WTC11 (cell line): Measurements from ENCODE around the gene NAA25. TPM values are rescaled to one million over a fixed set of nuclear protein-coding genes. Genes with fewer than 3 reads are reported as not detected.

Source experiments
- ATAC-seq: fragments of 200-7000 bp; cut with Tn5 transposase; 2 replicates; pipeline ENCODE4 v1.10.0; 2021; ENCODE audit warnings: mild to moderate bottlenecking, moderate library complexity
- CTCF ChIA-PET: fragments of 300-600 bp; sonication (Branson Sonifier 250); formaldehyde crosslinking; loops from one replicate; lab custom pipeline; 2021; ENCODE audit warnings: antibody characterized with exemption; lab: Charles Lee
- POLR2A ChIA-PET: fragments of 350-600 bp; sonication (Branson Sonifier 250); formaldehyde crosslinking; loops from one replicate; lab custom pipeline; 2021; ENCODE audit warnings: antibody characterized with exemption; lab: Charles Lee
- DNase-seq: peaks from one replicate; pipeline ENCODE4 v3.0.0; 2021; ENCODE audit warnings: low spot score
- H3K27ac Mint-ChIP-seq: 2 replicates; pipeline ENCODE4 v1.8.0; 2021; ENCODE audit warnings: mixed read lengths
- H3K27me3 Mint-ChIP-seq: 2 replicates; pipeline ENCODE4 v1.8.0; 2021; ENCODE audit warnings: low read depth, mild to moderate bottlenecking, moderate library complexity, mixed read lengths
- H3K36me3 Mint-ChIP-seq: 2 replicates; pipeline ENCODE4 v1.8.0; 2021; ENCODE audit warnings: mixed read lengths
- H3K4me1 Mint-ChIP-seq: 2 replicates; pipeline ENCODE4 v1.8.0; 2022; ENCODE audit warnings: mixed read lengths
- H3K4me3 Mint-ChIP-seq: 2 replicates; pipeline ENCODE4 v1.8.0; 2021; ENCODE audit warnings: mild to moderate bottlenecking, moderate library complexity, mixed read lengths
- H3K9me3 Mint-ChIP-seq: 2 replicates; pipeline ENCODE4 v1.8.0; 2021; ENCODE audit warnings: mixed read lengths
- AR ChIP-seq: fragments of 250-450 bp; sonication (Bioruptor Pico); IDR thresholded peaks from 2 replicates; pipeline ENCODE4 v1.9.0; 2021; ENCODE audit warnings: mild to moderate bottlenecking
- ATF3 ChIP-seq: sonication (generic); formaldehyde crosslinking; conservative IDR thresholded peaks from 2 replicates; pipeline ENCODE4 v1.8.1; 2022; ENCODE audit warnings: mild to moderate bottlenecking, missing genetic modification reagents
- CTCF ChIP-seq: fragments of 200-600 bp; IDR thresholded peaks from 2 replicates; pipeline ENCODE4 v1.8.0; 2022; ENCODE audit warnings: antibody characterized with exemption
- E2F1 ChIP-seq: sonication (generic); formaldehyde crosslinking; IDR thresholded peaks from 2 replicates; pipeline ENCODE4 v1.8.0; 2022; ENCODE audit warnings: mild to moderate bottlenecking, missing genetic modification reagents
- ESRRA ChIP-seq: sonication (generic); formaldehyde crosslinking; IDR thresholded peaks from 2 replicates; pipeline ENCODE4 v1.8.1; 2022; ENCODE audit warnings: mild to moderate bottlenecking, missing genetic modification reagents, borderline replicate concordance
- FOXJ3 ChIP-seq: sonication (generic); formaldehyde crosslinking; IDR thresholded peaks from 2 replicates; pipeline ENCODE4 v1.9.0; 2021; ENCODE audit warnings: missing genetic modification reagents, mild to moderate bottlenecking, borderline replicate concordance
- MLX ChIP-seq: sonication (generic); formaldehyde crosslinking; IDR thresholded peaks from 2 replicates; pipeline ENCODE4 v1.8.1; 2023; ENCODE audit warnings: mild to moderate bottlenecking, missing genetic modification reagents, moderate library complexity
- NFE2L1 ChIP-seq: sonication (generic); formaldehyde crosslinking; IDR thresholded peaks from 2 replicates; pipeline ENCODE4 v1.8.1; 2023; ENCODE audit warnings: missing genetic modification reagents
- NR1H2 ChIP-seq: sonication (generic); formaldehyde crosslinking; IDR thresholded peaks from 2 replicates; pipeline ENCODE4 v1.9.0; 2021; ENCODE audit warnings: mild to moderate bottlenecking, moderate library complexity, missing genetic modification reagents
- OVOL2 ChIP-seq: fragments of 250-450 bp; sonication (Bioruptor Pico); IDR thresholded peaks from 2 replicates; pipeline ENCODE4 v1.9.0; 2021; ENCODE audit warnings: mild to moderate bottlenecking, borderline replicate concordance
- PRRX2 ChIP-seq: fragments of 250-450 bp; sonication (Bioruptor Pico); IDR thresholded peaks from 2 replicates; pipeline ENCODE4 v1.8.0; 2021; ENCODE audit warnings: mild to moderate bottlenecking
- RORB ChIP-seq: fragments of 250-450 bp; sonication (Bioruptor Pico); IDR thresholded peaks from 2 replicates; pipeline ENCODE4 v1.9.0; 2021; ENCODE audit warnings: mild to moderate bottlenecking
- SMAD4 ChIP-seq: sonication (generic); formaldehyde crosslinking; IDR thresholded peaks from 2 replicates; pipeline ENCODE4 v1.8.0; 2022; ENCODE audit warnings: mild to moderate bottlenecking, missing genetic modification reagents
- SOX15 ChIP-seq: fragments of 250-450 bp; sonication (Bioruptor Pico); IDR thresholded peaks from 2 replicates; pipeline ENCODE4 v1.9.0; 2021; ENCODE audit warnings: mild to moderate bottlenecking
- TP53 ChIP-seq: sonication (generic); formaldehyde crosslinking; IDR thresholded peaks from 2 replicates; pipeline ENCODE4 v1.8.1; 2023; ENCODE audit warnings: mild to moderate bottlenecking, missing genetic modification reagents
- ZMAT4 ChIP-seq: fragments of 250-450 bp; sonication (Bioruptor Pico); IDR thresholded peaks from 2 replicates; pipeline ENCODE4 v1.9.0; 2021; ENCODE audit warnings: mild to moderate bottlenecking
- ZNF232 ChIP-seq: sonication (generic); formaldehyde crosslinking; IDR thresholded peaks from 2 replicates; pipeline ENCODE4 v1.8.0; 2022; ENCODE audit warnings: mild to moderate bottlenecking, missing genetic modification reagents
- ZNF317 ChIP-seq: sonication (generic); formaldehyde crosslinking; IDR thresholded peaks from 2 replicates; pipeline ENCODE4 v1.8.1; 2023; ENCODE audit warnings: low read depth, mild to moderate bottlenecking, moderate library complexity, missing genetic modification reagents, borderline replicate concordance
- ZNF396 ChIP-seq: fragments of 250-450 bp; sonication (Bioruptor Pico); IDR thresholded peaks from 2 replicates; pipeline ENCODE4 v1.8.0; 2021; ENCODE audit warnings: mild to moderate bottlenecking, moderate library complexity, borderline replicate concordance
- ZNF425 ChIP-seq: fragments of 250-450 bp; sonication (Bioruptor Pico); conservative IDR thresholded peaks from 2 replicates; pipeline ENCODE4 v1.9.0; 2021; ENCODE audit warnings: mild to moderate bottlenecking
- total RNA-seq: library from RNA; stranded (reverse); gene quantifications from 3 replicates; pipeline ENCODE4 v1.2.3, GENCODE V29; 2021

The NAA25 gene
- total RNA-seq, 1 experiment from 2014 or later = 47.5 TPM

GRCh38 chr12:112025808-112026375, 82.7 kb downstream of the NAA25 start:
- POLR2A ChIA-PET = interaction anchor here (0.6 kb wide), 1 partner anchor 77 kb away, joined by 4 read pairs; no protein-coding TSS in a partner anchor
- CTCF ChIA-PET = no interaction called here
- DNase-seq (no peak), ATAC-seq (peak; percentile 22)
- Mint-ChIP-seq H3K36me3 (peaks cover 33% of the 10 kb centered on the region), H3K27ac (peak overlapping the region; percentile 92), H3K4me3 (no peak overlapping the region), H3K27me3 (no peaks in the 10 kb centered on the region), H3K9me3 (no peaks in the 10 kb centered on the region), H3K4me1 (peaks cover 11% of the 10 kb centered on the region)
- TF ChIP-seq ZNF425 (no peak), ZNF232 (CRISPR knock-in tag) (no peak), CTCF (no peak), SMAD4 (CRISPR knock-in tag) (no peak), NR1H2 (CRISPR knock-in tag) (no peak), SOX15 (no peak), FOXJ3 (CRISPR knock-in tag) (no peak), RORB (CRISPR knock-in tag) (no peak), E2F1 (CRISPR knock-in tag) (no peak), OVOL2 (no peak), ZNF317 (CRISPR knock-in tag) (no peak), AR (CRISPR knock-in tag) (no peak), ESRRA (CRISPR knock-in tag) (no peak)

GRCh38 chr12:112023759-112024396, 84.7 kb downstream of the NAA25 start:
- no peaks in the 10 kb centered on the region for H3K27me3 Mint-ChIP-seq
- ChIA-PET CTCF (interaction anchor here (1.1 to 1.7 kb wide), 2 partner anchors 10 to 79 kb away, joined by 3 to 11 read pairs; partner anchors contain the start of genes ERP29 and TMEM116), POLR2A (interaction anchor here (3.3 kb wide), 1 partner anchor 11 kb away, joined by 21 read pairs; the partner anchor contains the start of genes ERP29 and TMEM116)
- peaks cover 11% of the 10 kb centered on the region for H3K4me1 Mint-ChIP-seq
- H3K4me3 Mint-ChIP-seq = no peak overlapping the region
- no peaks in the 10 kb centered on the region for H3K9me3 Mint-ChIP-seq
- H3K27ac Mint-ChIP-seq = no peak overlapping the region
- H3K36me3 Mint-ChIP-seq = peaks cover 25% of the 10 kb centered on the region
- peak; percentile 70 for ATAC-seq
- DNase-seq = no peak
- TF ChIP-seq ATF3 (CRISPR knock-in tag) = no peak
- no peak for TF ChIP-seq OVOL2
- no peak for TF ChIP-seq ZNF396
- no peak for TF ChIP-seq ZMAT4 (CRISPR knock-in tag)
- TF ChIP-seq PRRX2 = no peak
- no peak for TF ChIP-seq NFE2L1 (CRISPR knock-in tag)
- no peak for TF ChIP-seq MLX
- TF ChIP-seq TP53 = no peak
